ENCODE measurements around the gene USP19. TPM values are rescaled to one million over a fixed set of nuclear protein-coding genes. Genes with fewer than 3 reads are reported as not detected.

USP19 gene
- total RNA-seq, 1 experiment from 2014 or later, result 92.8 TPM

DNA sequence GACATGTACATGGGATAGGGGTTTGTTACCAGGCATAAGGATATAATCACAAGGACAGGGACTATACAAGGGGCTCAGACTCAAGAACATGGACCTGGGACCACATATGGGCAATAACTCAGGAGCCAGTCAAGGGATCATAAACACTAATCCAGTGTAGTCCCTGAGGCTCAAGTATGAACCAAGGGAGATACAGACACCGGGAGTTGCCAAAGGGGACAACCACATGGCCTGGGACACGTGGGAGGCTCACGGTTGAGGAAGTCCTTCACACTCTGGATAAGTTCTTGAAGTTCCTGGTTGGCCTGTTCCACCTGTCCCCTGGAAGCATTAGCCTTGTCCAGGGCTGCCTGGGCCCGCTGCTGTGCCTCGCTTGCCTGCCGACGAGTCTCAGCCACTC, 1.8 kb upstream of the USP19 start:
- Histone ChIP-seq H2AFZ (ENCODE audit: low read depth, low read length, poor library complexity, severe bottlenecking) (no peak overlapping the region), H3K79me2 (ENCODE audit: insufficient read depth, low read length) (peaks cover 21% of the 10 kb centered on the region), H3K4me2 (ENCODE audit: low read length) (no peak overlapping the region), H3K27ac (ENCODE audit: low read depth, low read length) (no peak overlapping the region), H3K4me1 (ENCODE audit: control insufficient read depth in 1 of 2, insufficient read depth in 2 of 2, low read length in 2 of 2) (peaks cover 7 to 14% of the 10 kb centered on the region in 2 experiments), H3K27me3 (ENCODE audit: insufficient read depth, low read length) (no peaks in the 10 kb centered on the region), H4K20me1 (ENCODE audit: insufficient read depth) (no peaks in the 10 kb centered on the region), H3K4me3 (replicated peaks in 1 of 2; ENCODE audit: low read depth in 1 of 2, low read length in 2 of 2) (no peak overlapping the region), H3K9me3 (ENCODE audit: control insufficient read depth in 1 of 2, insufficient read depth in 1 of 2, low read depth in 1 of 2, low read length in 2 of 2) (no peaks in the 10 kb centered on the region), H3K36me3 (ENCODE audit: control insufficient read depth in 1 of 2, insufficient read depth in 2 of 2, low read length in 2 of 2) (peaks cover 12 to 15% of the 10 kb centered on the region in 2 experiments; a peak in 3 of 4 replicates), H3K9ac (ENCODE audit: low read length) (no peak overlapping the region), H3K9me2 (ENCODE audit: insufficient read depth) (no peaks in the 10 kb centered on the region)
- ChIA-PET POLR2A (no interaction called here), RAD21 (ENCODE audit: low non-redundant PET in 1 of 2, low total read pairs in 2 of 2, uncharacterized antibody in 2 of 2, unreplicated experiment in 2 of 2) (no interaction called here), CTCF (no interaction called here)
- TF ChIP-seq, protein P1, sequence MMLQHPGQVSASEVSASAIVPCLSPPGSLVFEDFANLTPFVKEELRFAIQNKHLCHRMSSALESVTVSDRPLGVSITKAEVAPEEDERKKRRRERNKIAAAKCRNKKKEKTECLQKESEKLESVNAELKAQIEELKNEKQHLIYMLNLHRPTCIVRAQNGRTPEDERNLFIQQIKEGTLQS (IDR thresholded peaks at IDR 0.05), result no peak
- TF ChIP-seq EGR1 (IDR thresholded peaks at IDR 0.05; ENCODE audit: low read depth) (no peak), SRF (IDR thresholded peaks at IDR 0.05; ENCODE audit: low read depth) (no peak), CBX3 (IDR thresholded peaks at IDR 0.05; ENCODE audit: low read depth) (no peak), ELF1 (IDR thresholded peaks at IDR 0.05; ENCODE audit: borderline replicate concordance, low read depth) (no peak), JUND (IDR thresholded peaks at IDR 0.05) (no peak), YY1 (IDR thresholded peaks at IDR 0.05; ENCODE audit: extremely low read depth, insufficient replicate concordance, low read depth, low read length) (no peak), CEBPB (IDR thresholded peaks at IDR 0.05; ENCODE audit: low read depth) (no peak), FOSL1 (IDR thresholded peaks at IDR 0.05; ENCODE audit: low read depth) (no peak), SIN3A (IDR thresholded peaks at IDR 0.05; ENCODE audit: low read depth) (no peak), RAD21 (IDR thresholded peaks at IDR 0.05; ENCODE audit: low read depth) (no peak), EZH2phosphoT487 (IDR thresholded peaks at IDR 0.05; ENCODE audit: borderline replicate concordance) (no peak), ZFX (IDR thresholded peaks at IDR 0.05) (no peak), TCF7L2 (IDR thresholded peaks at IDR 0.05; ENCODE audit: borderline replicate concordance, extremely low read depth, insufficient read depth, insufficient read length) (no peak), SP1 (IDR thresholded peaks at IDR 0.05; ENCODE audit: low read depth) (no peak)
- TF ChIP-seq, protein P2, sequence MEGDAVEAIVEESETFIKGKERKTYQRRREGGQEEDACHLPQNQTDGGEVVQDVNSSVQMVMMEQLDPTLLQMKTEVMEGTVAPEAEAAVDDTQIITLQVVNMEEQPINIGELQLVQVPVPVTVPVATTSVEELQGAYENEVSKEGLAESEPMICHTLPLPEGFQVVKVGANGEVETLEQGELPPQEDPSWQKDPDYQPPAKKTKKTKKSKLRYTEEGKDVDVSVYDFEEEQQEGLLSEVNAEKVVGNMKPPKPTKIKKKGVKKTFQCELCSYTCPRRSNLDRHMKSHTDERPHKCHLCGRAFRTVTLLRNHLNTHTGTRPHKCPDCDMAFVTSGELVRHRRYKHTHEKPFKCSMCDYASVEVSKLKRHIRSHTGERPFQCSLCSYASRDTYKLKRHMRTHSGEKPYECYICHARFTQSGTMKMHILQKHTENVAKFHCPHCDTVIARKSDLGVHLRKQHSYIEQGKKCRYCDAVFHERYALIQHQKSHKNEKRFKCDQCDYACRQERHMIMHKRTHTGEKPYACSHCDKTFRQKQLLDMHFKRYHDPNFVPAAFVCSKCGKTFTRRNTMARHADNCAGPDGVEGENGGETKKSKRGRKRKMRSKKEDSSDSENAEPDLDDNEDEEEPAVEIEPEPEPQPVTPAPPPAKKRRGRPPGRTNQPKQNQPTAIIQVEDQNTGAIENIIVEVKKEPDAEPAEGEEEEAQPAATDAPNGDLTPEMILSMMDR (IDR thresholded peaks at IDR 0.05 in 2 of 3, conservative IDR thresholded peaks at IDR 0.05 in 1 of 3; ENCODE audit: borderline replicate concordance in 1 of 3, insufficient read depth in 1 of 3, low read depth in 2 of 3, low read length in 2 of 3), result no peak
- TF ChIP-seq, protein P3, sequence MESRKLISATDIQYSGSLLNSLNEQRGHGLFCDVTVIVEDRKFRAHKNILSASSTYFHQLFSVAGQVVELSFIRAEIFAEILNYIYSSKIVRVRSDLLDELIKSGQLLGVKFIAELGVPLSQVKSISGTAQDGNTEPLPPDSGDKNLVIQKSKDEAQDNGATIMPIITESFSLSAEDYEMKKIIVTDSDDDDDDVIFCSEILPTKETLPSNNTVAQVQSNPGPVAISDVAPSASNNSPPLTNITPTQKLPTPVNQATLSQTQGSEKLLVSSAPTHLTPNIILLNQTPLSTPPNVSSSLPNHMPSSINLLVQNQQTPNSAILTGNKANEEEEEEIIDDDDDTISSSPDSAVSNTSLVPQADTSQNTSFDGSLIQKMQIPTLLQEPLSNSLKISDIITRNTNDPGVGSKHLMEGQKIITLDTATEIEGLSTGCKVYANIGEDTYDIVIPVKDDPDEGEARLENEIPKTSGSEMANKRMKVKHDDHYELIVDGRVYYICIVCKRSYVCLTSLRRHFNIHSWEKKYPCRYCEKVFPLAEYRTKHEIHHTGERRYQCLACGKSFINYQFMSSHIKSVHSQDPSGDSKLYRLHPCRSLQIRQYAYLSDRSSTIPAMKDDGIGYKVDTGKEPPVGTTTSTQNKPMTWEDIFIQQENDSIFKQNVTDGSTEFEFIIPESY (IDR thresholded peaks at IDR 0.05; ENCODE audit: extremely low read depth, insufficient replicate concordance, low read length), result no peak
- TF ChIP-seq, protein P4, sequence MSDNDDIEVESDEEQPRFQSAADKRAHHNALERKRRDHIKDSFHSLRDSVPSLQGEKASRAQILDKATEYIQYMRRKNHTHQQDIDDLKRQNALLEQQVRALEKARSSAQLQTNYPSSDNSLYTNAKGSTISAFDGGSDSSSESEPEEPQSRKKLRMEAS (IDR thresholded peaks at IDR 0.05), result no peak
- ATAC-seq, result no peak
- DNase-seq (ENCODE audit: low read depth, low spot score), result no peak
- BruUV-seq (replicated peaks), result no TSS peak
- intact Hi-C loops (cut with micrococcal nuclease), result no loop called here
